K562 (cell line): ENCODE measurements around the gene EML6. TPM values are rescaled to one million over a fixed set of nuclear protein-coding genes. Genes with fewer than 3 reads are reported as not detected.

Source experiments
- ASH1L ChIP-seq: fragments of 450-650 bp; IDR thresholded peaks from 2 replicates; pipeline ENCODE4 v1.6.1; 2018; ENCODE audit warnings: borderline replicate concordance, mild to moderate bottlenecking, low read depth; ENCODE audit not compliant: partially characterized antibody
- HNRNPL ChIP-seq: fragments of 200-400 bp; formaldehyde crosslinking; IDR thresholded peaks from 2 replicates; pipeline ENCODE4 v1.6.1; 2017; ENCODE audit warnings: low read depth, mild to moderate bottlenecking, low read length
- PCBP2 ChIP-seq: fragments of 200-400 bp; formaldehyde crosslinking; IDR thresholded peaks from 2 replicates; pipeline ENCODE4 v1.6.1; 2018; ENCODE audit warnings: low read length, low read depth, mild to moderate bottlenecking, moderate library complexity; ENCODE audit not compliant: poor library complexity, severe bottlenecking
- SMAD3 ChIP-seq: fragments of 450-650 bp; formaldehyde crosslinking; conservative IDR thresholded peaks from 2 replicates; pipeline ENCODE4 v1.4.0; 2020; ENCODE audit warnings: mild to moderate bottlenecking
- STAT5B ChIP-seq: fragments of 250-450 bp; sonication (Bioruptor Pico); IDR thresholded peaks from 2 replicates; pipeline ENCODE4 v1.8.0; 2021; ENCODE audit warnings: mild to moderate bottlenecking, inconsistent platforms
- TBP ChIP-seq: optimal IDR thresholded peaks from 2 replicates; pipeline ENCODE3; 2011; ENCODE audit warnings: low read depth, low read length, improper control_type of control experiment
- ZBTB17 ChIP-seq: fragments of 450-650 bp; formaldehyde crosslinking; IDR thresholded peaks from 2 replicates; pipeline ENCODE4 v1.4.0; 2020; ENCODE audit warnings: mild to moderate bottlenecking
- ZFPM2 ChIP-seq: fragments of 250-450 bp; sonication (Bioruptor Pico); IDR thresholded peaks from 2 replicates; pipeline ENCODE4 v1.5.1; 2022; ENCODE audit warnings: mild to moderate bottlenecking
- polyA plus RNA-seq, 8 experiments: library from polyadenylated mRNA; depleted of rRNA in 4 of 8; stranded (reverse) in 5 of 8; unstranded in 3 of 8; fragments of >200 nt; fragmentation: Nextera tagmentation in 2 of 8; fragmentation: Illumina TruSeq in 1 of 8; extraction: Ambion mirVana in 2 of 8; extraction: Trizol in 1 of 8; gene quantifications; 2 replicates each; pipeline versions ENCODE4 v1.2.1 to v1.2.3, GENCODE V29; 2011 to 2014; ENCODE audit warnings: inconsistent platforms in 1 of 8, missing spikeins in 1 of 8
- total RNA-seq, 7 experiments: library from RNA; depleted of rRNA in 6 of 7; stranded (reverse); fragments of >200 nt in 6 of 7; fragmentation: Illumina TruSeq in 2 of 7; extraction: Trizol in 2 of 7; gene quantifications; 2 replicates each; pipeline versions ENCODE4 v1.2.1 to v1.2.3, GENCODE V29; 2011 to 2021; ENCODE audit warnings: low replicate concordance in 1 of 7
- TF ChIP-seq, protein P1 (sequence below): fragments of 450-650 bp; conservative IDR thresholded peaks from 2 replicates; pipeline ENCODE4 v1.6.1; 2016; ENCODE audit warnings: missing genetic modification characterization, low read depth, mild to moderate bottlenecking, control low read depth, missing compliant biosample characterization
- TF ChIP-seq, protein P2 (sequence below): sonication (generic); formaldehyde crosslinking; IDR thresholded peaks from 2 replicates; pipeline ENCODE4 v1.4.0; 2020; ENCODE audit warnings: mild to moderate bottlenecking, missing genetic modification reagents
- TF ChIP-seq, protein P3 (sequence below): sonication (generic); formaldehyde crosslinking; IDR thresholded peaks from 2 replicates; pipeline ENCODE4 v1.8.1; 2022; ENCODE audit warnings: missing genetic modification reagents
- TF ChIP-seq, protein P4 (sequence below): fragments of 250-450 bp; sonication (Bioruptor Pico); IDR thresholded peaks from 2 replicates; pipeline ENCODE4 v1.6.1; 2021; ENCODE audit warnings: mild to moderate bottlenecking
- TF ChIP-seq, protein P5 (sequence below): IDR thresholded peaks from 3 replicates; pipeline ENCODE4 v1.6.1; 2011; ENCODE audit warnings: borderline replicate concordance, mild to moderate bottlenecking, moderate library complexity; ENCODE audit not compliant: insufficient read length; ENCODE audit errors: extremely low read depth
- TF ChIP-seq, protein P6 (sequence below): fragments of 250-450 bp; sonication (Bioruptor Pico); IDR thresholded peaks from 2 replicates; pipeline ENCODE4 v1.5.0; 2022; ENCODE audit warnings: mild to moderate bottlenecking

Gene EML6
- total and polyA plus RNA-seq, 9 of the 15 experiments (the other 6 are each of a cell fraction or from before 2014, with no cell fraction given): 0.07 to 0.56 (median 0.25) TPM

DNA sequence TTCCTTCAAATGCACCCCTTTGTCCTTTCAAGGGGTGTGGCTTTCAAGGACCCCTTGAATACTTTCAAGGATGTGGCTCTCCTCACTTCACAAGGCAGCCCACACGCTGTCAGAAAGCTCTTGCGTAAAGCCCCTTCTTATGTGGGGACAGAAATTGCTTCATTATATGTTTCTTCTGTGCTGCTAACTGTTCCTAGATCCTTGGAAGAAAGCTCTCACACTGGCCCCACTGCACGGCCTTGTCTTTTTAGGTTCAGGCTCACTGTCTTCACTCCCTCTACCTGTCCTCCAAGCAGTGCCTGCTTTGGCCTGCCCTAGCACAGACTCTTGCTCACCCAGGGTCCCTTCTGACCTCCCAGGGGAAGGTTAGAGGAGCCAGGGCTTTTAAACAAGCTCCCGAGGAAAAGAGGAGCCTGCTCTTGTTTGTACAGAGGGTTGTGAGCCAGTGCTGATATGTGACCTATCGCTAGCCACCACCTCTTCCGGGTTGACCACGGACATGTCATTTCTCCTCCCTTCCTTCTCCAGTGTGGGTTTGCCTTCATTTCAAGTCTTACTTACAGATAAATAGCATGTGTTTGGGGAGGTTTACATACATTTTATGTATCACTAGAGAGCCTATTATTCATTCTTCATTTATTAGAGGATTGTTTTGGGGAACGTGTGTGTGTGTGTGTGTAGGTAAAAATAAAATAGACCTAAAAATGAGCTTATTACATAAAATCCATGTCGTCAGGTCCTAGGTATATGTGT is 232.1 kb downstream of the EML6 start (continued):
- TF ChIP-seq, protein P1, sequence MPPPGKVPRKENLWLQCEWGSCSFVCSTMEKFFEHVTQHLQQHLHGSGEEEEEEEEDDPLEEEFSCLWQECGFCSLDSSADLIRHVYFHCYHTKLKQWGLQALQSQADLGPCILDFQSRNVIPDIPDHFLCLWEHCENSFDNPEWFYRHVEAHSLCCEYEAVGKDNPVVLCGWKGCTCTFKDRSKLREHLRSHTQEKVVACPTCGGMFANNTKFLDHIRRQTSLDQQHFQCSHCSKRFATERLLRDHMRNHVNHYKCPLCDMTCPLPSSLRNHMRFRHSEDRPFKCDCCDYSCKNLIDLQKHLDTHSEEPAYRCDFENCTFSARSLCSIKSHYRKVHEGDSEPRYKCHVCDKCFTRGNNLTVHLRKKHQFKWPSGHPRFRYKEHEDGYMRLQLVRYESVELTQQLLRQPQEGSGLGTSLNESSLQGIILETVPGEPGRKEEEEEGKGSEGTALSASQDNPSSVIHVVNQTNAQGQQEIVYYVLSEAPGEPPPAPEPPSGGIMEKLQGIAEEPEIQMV: peak; percentile 6; the same call in 1 of the 2 replicates
- peak; percentile 72; the same call in 1 of the 2 replicates for TF ChIP-seq ZBTB17
- no peak for TF ChIP-seq PCBP2
- TF ChIP-seq, protein P2, sequence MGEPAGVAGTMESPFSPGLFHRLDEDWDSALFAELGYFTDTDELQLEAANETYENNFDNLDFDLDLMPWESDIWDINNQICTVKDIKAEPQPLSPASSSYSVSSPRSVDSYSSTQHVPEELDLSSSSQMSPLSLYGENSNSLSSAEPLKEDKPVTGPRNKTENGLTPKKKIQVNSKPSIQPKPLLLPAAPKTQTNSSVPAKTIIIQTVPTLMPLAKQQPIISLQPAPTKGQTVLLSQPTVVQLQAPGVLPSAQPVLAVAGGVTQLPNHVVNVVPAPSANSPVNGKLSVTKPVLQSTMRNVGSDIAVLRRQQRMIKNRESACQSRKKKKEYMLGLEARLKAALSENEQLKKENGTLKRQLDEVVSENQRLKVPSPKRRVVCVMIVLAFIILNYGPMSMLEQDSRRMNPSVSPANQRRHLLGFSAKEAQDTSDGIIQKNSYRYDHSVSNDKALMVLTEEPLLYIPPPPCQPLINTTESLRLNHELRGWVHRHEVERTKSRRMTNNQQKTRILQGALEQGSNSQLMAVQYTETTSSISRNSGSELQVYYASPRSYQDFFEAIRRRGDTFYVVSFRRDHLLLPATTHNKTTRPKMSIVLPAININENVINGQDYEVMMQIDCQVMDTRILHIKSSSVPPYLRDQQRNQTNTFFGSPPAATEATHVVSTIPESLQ (CRISPR knock-in tag): no peak
- TF ChIP-seq, protein P3, sequence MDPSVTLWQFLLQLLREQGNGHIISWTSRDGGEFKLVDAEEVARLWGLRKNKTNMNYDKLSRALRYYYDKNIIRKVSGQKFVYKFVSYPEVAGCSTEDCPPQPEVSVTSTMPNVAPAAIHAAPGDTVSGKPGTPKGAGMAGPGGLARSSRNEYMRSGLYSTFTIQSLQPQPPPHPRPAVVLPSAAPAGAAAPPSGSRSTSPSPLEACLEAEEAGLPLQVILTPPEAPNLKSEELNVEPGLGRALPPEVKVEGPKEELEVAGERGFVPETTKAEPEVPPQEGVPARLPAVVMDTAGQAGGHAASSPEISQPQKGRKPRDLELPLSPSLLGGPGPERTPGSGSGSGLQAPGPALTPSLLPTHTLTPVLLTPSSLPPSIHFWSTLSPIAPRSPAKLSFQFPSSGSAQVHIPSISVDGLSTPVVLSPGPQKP (CRISPR knock-in tag): no peak
- TF ChIP-seq, protein P4, sequence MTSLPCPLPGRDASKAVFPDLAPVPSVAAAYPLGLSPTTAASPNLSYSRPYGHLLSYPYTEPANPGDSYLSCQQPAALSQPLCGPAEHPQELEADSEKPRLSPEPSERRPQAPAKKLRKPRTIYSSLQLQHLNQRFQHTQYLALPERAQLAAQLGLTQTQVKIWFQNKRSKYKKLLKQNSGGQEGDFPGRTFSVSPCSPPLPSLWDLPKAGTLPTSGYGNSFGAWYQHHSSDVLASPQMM: no peak
- no peak for TF ChIP-seq HNRNPL
- TF ChIP-seq, protein P5, sequence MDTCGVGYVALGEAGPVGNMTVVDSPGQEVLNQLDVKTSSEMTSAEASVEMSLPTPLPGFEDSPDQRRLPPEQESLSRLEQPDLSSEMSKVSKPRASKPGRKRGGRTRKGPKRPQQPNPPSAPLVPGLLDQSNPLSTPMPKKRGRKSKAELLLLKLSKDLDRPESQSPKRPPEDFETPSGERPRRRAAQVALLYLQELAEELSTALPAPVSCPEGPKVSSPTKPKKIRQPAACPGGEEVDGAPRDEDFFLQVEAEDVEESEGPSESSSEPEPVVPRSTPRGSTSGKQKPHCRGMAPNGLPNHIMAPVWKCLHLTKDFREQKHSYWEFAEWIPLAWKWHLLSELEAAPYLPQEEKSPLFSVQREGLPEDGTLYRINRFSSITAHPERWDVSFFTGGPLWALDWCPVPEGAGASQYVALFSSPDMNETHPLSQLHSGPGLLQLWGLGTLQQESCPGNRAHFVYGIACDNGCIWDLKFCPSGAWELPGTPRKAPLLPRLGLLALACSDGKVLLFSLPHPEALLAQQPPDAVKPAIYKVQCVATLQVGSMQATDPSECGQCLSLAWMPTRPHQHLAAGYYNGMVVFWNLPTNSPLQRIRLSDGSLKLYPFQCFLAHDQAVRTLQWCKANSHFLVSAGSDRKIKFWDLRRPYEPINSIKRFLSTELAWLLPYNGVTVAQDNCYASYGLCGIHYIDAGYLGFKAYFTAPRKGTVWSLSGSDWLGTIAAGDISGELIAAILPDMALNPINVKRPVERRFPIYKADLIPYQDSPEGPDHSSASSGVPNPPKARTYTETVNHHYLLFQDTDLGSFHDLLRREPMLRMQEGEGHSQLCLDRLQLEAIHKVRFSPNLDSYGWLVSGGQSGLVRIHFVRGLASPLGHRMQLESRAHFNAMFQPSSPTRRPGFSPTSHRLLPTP: no peak
- TF ChIP-seq ASH1L: peak; percentile 57
- no peak for TF ChIP-seq STAT5B (CRISPR knock-in tag)
- TF ChIP-seq SMAD3 (CRISPR knock-in tag): peak; percentile 70; the same call in 1 of the 2 replicates
- peak; percentile 80 for TF ChIP-seq TBP
- TF ChIP-seq, protein P6, sequence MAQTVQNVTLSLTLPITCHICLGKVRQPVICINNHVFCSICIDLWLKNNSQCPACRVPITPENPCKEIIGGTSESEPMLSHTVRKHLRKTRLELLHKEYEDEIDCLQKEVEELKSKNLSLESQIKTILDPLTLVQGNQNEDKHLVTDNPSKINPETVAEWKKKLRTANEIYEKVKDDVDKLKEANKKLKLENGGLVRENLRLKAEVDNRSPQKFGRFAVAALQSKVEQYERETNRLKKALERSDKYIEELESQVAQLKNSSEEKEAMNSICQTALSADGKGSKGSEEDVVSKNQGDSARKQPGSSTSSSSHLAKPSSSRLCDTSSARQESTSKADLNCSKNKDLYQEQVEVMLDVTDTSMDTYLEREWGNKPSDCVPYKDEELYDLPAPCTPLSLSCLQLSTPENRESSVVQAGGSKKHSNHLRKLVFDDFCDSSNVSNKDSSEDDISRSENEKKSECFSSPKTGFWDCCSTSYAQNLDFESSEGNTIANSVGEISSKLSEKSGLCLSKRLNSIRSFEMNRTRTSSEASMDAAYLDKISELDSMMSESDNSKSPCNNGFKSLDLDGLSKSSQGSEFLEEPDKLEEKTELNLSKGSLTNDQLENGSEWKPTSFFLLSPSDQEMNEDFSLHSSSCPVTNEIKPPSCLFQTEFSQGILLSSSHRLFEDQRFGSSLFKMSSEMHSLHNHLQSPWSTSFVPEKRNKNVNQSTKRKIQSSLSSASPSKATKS (CRISPR knock-in tag): no peak
- TF ChIP-seq ZFPM2 (CRISPR knock-in tag): no peak
